ENCODE results near the gene UGP2. TPM values are rescaled to one million over a fixed set of nuclear protein-coding genes. Genes with fewer than 3 reads are reported as not detected.

UGP2 gene
- total and polyA plus RNA-seq, 2 of the 8 experiments (the other 6 are each of a cell fraction or from before 2014, with no cell fraction given) = 278 to 956 TPM

GRCh38 chr2:63881205-63881604 is 39.5 kb downstream of the UGP2 start:
- no peak for DNase-seq (ENCODE audit: low read depth in 1 of 2, low spot score in 2 of 2)
- no peaks in the 10 kb centered on the region for H3K23me2 ChIP-seq (ENCODE audit: low read depth, low read length)
- POLR2A ChIA-PET (ENCODE audit: partially characterized antibody) = interaction anchor here (0.7 to 1.8 kb wide), 4 partner anchors 15 to 117 kb away, joined by 3 to 6 read pairs (median 4); partner anchors contain the start of gene UGP2
- no peak overlapping the region for H3K4me3 ChIP-seq (ENCODE audit: extremely low read depth in 1 of 4, insufficient read depth in 2 of 4, low read depth in 3 of 4, low read length in 4 of 4)
- no peaks in the 10 kb centered on the region for H3K9me3 ChIP-seq (ENCODE audit: insufficient read depth in 2 of 2, low read depth in 1 of 2, low read length in 1 of 2)
- WGBS, 2 experiments (ENCODE audit: extremely low coverage in 1 of 2, insufficient coverage in 1 of 2, insufficient read length in 1 of 2, insufficient replicate concordance in 2 of 2, low coverage in 1 of 2, low lambda C conversion rate in 2 of 2, missing lambda C conversion rate in 1 of 2) = 86% methylated on average over 2 of the region's 2 CpGs; no CpG with 5 or more reads in 1 of the 2 experiments
- H4K20me1 ChIP-seq (replicated peaks in 1 of 2; ENCODE audit: control insufficient read depth in 1 of 2, insufficient read depth in 2 of 2, low read length in 2 of 2) = peaks cover 12 to 16% of the 10 kb centered on the region in 2 experiments
- H3K18ac ChIP-seq (ENCODE audit: extremely low read depth, low read length) = no peak overlapping the region
- H4K5ac ChIP-seq (ENCODE audit: insufficient read length, low read depth, low read length) = no peak overlapping the region
- H3K79me2 ChIP-seq (ENCODE audit: control insufficient read depth in 1 of 2, insufficient read depth in 2 of 2, low read length in 2 of 2) = peaks cover 0 to 74% of the 10 kb centered on the region in 2 experiments; a peak in 2 of 4 replicates
- H3K79me1 ChIP-seq (ENCODE audit: low read depth, low read length) = peaks cover 2% of the 10 kb centered on the region; the same call in 1 of the 2 replicates
- peaks cover 0 to 7% (median 6%) of the 10 kb centered on the region in 4 experiments; a peak in 6 of 7 replicates for H3K4me1 ChIP-seq (replicated peaks in 1 of 4; ENCODE audit: control insufficient read depth in 3 of 4, insufficient read depth in 4 of 4, low read length in 3 of 4)
- no peak overlapping the region for H2BK5ac ChIP-seq (ENCODE audit: low read depth, low read length)
- no peak overlapping the region for H3K56ac ChIP-seq (replicated peaks; ENCODE audit: insufficient read length, low read depth, low read length)
- no peak overlapping the region for H4K91ac ChIP-seq (replicated peaks; ENCODE audit: insufficient read length, low read length)
- no peak overlapping the region for H3K9ac ChIP-seq (replicated peaks in 1 of 4; ENCODE audit: extremely low read depth in 1 of 4, low read depth in 3 of 4, low read length in 3 of 4)
- H4K8ac ChIP-seq (ENCODE audit: extremely low read depth, insufficient read depth, low read length) = no peak overlapping the region
- no peak overlapping the region for H2BK15ac ChIP-seq (ENCODE audit: low read length)
- H3K27ac ChIP-seq (ENCODE audit: low read depth, low read length) = 0 out of 2 replicates have a peak overlapping the region, but pooled peaks have one; percentile 9
- no peak overlapping the region for H3K23ac ChIP-seq (ENCODE audit: insufficient read length)
- H3K36me3 ChIP-seq (ENCODE audit: control insufficient read depth in 2 of 4, insufficient read depth in 4 of 4, low read length in 3 of 4) = peaks cover 22 to 93% (median 62%) of the 10 kb centered on the region in 4 experiments
- CTCF ChIA-PET (ENCODE audit: partially characterized antibody) = interaction anchor here (0.9 to 1.1 kb wide), 2 partner anchors 20 to 182 kb away, joined by 3 to 4 read pairs; no protein-coding TSS in a partner anchor
- H2AFZ ChIP-seq (ENCODE audit: low read length) = no peak overlapping the region
- H2BK12ac ChIP-seq (ENCODE audit: low read depth, low read length) = no peak overlapping the region
- no peak overlapping the region for H2BK120ac ChIP-seq (replicated peaks; ENCODE audit: low read depth, low read length)
- no peak overlapping the region for H2AK5ac ChIP-seq (ENCODE audit: low read depth, low read length)
- no peak overlapping the region for H3K4ac ChIP-seq (replicated peaks; ENCODE audit: insufficient read length, low read depth, low read length)
- no peak overlapping the region for H2BK20ac ChIP-seq (ENCODE audit: low read length)
- no peak overlapping the region for H3K14ac ChIP-seq (ENCODE audit: insufficient read length)
- FAIRE-seq = no peak
- H3K27me3 ChIP-seq (replicated peaks in 1 of 4; ENCODE audit: control insufficient read depth in 3 of 4, extremely low read depth in 1 of 4, insufficient read depth in 3 of 4, low read length in 3 of 4) = no peaks in the 10 kb centered on the region
- H3K4me2 ChIP-seq (ENCODE audit: insufficient read depth in 1 of 2, low read depth in 2 of 2, low read length in 2 of 2) = no peak overlapping the region
- no peak for TF ChIP-seq GTF2F1 (IDR thresholded peaks at IDR 0.05; ENCODE audit: borderline replicate concordance, low read depth, low read length)

All from H1 (cell line).